Measurements from ENCODE around the gene EEA1.

DNA sequence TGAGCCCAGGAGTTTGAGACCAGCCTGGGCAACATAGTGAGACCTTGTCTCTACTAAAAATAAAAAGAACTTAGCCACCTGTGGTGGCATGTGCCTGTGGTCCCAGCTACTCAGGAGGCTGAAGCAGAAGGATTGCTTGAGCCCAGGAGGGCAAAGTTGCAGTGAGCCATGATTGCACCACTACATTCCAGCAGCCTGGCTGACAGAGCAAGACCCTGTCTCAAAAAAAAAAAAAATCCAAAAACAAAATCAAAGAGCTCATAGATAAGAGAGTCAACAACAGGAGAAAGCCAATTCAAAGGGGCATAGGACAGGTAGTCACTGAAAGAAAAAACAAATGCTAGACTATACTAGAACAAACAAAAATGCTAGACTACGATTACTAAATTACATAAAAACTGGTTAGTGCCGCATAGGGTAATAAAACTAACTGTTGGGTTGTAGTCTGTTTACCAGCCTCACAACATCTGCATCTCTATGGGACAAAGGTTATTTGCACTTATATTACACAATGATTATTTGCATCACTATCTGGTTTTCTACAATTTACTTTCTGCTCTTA is 16.6 kb upstream of the EEA1 start:
- no peak for TF ChIP-seq POLR2A (IDR thresholded peaks at IDR 0.05)
- TF ChIP-seq, protein P1, sequence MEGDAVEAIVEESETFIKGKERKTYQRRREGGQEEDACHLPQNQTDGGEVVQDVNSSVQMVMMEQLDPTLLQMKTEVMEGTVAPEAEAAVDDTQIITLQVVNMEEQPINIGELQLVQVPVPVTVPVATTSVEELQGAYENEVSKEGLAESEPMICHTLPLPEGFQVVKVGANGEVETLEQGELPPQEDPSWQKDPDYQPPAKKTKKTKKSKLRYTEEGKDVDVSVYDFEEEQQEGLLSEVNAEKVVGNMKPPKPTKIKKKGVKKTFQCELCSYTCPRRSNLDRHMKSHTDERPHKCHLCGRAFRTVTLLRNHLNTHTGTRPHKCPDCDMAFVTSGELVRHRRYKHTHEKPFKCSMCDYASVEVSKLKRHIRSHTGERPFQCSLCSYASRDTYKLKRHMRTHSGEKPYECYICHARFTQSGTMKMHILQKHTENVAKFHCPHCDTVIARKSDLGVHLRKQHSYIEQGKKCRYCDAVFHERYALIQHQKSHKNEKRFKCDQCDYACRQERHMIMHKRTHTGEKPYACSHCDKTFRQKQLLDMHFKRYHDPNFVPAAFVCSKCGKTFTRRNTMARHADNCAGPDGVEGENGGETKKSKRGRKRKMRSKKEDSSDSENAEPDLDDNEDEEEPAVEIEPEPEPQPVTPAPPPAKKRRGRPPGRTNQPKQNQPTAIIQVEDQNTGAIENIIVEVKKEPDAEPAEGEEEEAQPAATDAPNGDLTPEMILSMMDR (IDR thresholded peaks at IDR 0.05): no peak
